Stimulated activated CD4-positive, alpha-beta T cell treated with anti-CD3 and anti-CD28 coated beads, Interleukin-4, amount 100 ng/mL, for 48 hours (primary cell): ENCODE measurements around the gene UFD1.

Experiments used
- DNase-seq, 2 donors: peaks; one replicate each; pipeline ENCODE4 v3.0.0-alpha.2; 2020; ENCODE audit warnings: low read depth in 2 of 2

UFD1 gene

DNA sequence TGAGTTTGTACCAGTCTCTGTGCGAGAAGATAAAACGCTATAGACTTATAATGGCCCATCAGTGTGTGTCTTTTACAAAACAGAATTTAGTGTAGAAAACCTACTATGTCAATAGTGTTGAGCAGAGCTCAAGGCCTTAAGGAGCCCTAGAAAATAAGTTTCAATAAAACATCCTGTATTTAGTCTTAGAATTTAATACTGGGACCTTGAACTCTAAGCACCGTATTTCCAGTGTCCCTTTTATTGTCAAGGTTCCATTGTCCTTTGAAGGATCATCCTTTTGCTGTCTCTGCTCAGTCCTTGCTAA, 17.3 kb upstream of the UFD1 start:
- DNase-seq: no peak

DNA sequence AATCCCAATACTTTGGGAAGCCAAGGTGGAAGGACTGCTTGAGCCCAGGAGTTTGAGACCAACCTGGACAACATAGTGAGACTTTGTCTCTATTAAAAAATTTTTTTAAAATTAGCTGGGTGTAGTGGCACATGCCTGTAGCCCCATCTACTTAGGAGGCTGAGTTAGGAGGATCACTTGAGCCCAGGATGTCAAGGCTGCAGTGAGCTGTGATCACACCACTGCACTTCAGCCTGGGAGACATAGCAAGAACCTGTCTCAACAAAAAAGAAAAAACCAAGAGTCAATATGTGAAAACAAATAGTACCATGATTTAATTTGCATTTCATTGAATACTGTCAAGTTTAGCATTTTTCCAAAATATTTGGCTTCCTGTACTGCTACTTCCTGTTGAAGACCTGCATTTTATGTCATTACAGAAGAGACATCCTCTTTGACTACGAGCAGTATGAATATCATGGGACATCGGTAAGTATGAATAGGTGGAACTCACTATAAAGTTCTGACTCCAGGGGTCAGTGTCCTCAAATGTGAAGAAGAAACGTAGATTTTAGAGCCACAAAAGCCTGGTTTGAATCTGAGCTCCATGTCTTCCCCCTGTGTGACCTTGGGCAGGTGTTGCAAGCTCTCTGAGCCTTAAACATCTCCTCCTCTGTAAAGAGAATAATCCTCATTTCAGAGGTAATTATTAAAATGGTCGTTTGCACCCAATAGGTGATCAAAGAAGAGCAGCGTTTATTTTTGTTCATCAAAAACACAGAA, 16.8 kb upstream of the UFD1 start:
- no peak for DNase-seq

DNA sequence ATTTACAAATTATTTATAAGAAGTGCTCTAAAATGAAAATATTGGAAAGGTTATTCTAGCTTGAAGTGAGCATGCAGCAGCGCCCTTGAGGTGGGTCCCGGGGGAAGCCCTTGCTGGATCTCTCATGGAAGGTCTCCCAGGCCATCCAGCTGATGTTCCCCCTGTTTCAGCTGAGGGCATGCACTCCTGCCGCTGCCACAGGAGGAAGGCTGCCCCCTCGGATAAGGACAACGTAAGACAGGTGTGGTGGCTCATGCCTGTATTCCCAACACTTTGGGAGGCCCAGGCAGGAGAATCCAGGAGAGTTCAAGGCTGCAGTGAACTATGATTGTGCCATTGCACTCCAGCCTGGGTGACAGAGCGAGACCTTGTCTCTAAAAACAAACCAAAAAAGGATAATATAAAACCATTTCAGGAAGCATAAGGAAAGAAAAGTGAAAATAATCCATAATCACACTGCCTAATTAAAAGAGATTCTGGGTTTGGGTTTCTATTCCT, 15.7 kb upstream of the UFD1 start:
- no peak for DNase-seq

DNA sequence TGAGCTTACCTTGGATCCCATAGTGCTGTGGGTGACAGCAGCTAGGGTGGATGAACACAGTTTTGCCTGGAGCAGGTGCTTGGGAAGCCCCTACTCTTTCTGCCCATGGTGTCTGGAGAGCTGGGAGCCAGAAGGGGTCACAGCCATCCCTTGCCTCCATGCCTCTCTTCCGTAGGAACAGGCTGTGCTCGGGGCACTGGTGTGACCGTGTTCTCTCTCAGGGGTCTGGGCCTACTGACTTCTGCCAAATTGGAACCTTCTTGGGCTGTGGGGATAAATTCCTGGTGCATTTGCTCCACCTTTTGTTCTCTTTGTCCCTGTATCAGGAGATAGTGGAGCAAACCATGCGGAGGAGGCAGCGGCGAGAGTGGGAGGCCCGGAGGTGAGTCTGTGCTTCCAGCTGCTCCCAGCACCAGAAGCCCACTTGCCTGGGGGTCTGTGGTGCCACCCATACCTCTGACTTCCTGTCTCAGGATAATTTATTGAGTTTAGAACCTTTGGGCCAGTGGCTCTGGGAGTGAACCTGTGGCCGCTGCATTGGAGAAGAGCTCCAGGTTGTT, 15.1 kb upstream of the UFD1 start:
- no peak for DNase-seq

DNA sequence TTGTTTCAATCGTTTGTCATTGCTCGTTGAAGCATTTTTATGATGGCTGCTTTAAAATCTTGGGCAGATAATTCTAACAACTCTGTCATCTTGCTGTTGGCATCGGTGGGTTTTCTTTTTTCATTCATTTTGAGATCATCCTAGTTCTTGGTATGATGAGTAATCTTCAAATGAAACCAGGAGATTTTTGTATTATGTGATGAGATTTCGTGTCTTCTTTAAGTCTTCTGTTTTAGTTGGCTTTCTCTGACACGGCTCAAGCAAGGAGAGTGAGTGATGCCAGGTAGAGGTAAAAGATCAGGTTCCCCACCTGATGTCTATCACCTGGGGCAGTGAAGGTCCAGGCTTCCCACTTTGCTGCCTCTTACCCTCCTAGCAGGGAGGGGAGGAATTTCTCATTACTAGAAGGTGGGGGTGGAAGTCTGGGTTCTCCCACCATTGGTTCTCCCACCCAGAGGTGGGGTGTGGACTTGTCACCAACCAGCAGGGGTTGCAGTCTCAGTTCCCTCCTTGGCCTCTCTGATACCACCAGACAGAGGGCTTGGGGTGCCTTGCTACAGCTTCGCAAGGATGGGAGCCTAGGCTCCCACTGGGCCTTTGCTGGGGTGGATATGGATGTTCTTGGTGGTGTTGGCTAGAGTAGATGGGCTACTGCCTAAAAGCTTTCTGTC, 13.6 kb upstream of the UFD1 start:
- DNase-seq: no peak

DNA sequence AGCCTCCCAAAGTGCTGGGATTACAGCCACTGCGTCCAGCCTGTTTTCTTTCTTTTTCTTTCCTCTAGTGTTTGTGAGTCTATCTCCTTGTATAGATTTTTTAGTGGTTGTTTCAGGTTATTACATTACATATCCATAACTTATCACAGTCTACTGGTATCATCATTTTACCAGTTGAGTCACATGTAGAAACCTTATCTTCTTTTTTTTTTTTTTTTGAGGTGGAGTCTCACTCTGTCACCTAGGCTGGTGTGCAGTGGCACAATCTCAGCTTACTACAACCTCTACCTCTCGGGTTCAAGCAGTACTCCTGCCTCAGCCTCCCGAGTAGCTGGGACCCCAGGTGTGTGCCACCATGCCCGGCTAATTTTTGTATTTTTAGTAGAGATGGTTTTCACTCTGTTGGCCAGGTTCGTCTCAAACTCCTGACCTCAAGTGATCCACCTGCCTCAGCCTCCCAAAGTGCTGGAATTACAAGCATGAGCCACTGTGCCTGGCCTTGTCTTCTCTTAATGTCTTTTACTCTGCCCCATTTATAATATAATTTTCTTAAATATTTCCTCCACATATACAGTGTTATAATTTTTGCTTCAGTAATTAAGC, 11.7 kb upstream of the UFD1 start:
- DNase-seq: no peak

DNA sequence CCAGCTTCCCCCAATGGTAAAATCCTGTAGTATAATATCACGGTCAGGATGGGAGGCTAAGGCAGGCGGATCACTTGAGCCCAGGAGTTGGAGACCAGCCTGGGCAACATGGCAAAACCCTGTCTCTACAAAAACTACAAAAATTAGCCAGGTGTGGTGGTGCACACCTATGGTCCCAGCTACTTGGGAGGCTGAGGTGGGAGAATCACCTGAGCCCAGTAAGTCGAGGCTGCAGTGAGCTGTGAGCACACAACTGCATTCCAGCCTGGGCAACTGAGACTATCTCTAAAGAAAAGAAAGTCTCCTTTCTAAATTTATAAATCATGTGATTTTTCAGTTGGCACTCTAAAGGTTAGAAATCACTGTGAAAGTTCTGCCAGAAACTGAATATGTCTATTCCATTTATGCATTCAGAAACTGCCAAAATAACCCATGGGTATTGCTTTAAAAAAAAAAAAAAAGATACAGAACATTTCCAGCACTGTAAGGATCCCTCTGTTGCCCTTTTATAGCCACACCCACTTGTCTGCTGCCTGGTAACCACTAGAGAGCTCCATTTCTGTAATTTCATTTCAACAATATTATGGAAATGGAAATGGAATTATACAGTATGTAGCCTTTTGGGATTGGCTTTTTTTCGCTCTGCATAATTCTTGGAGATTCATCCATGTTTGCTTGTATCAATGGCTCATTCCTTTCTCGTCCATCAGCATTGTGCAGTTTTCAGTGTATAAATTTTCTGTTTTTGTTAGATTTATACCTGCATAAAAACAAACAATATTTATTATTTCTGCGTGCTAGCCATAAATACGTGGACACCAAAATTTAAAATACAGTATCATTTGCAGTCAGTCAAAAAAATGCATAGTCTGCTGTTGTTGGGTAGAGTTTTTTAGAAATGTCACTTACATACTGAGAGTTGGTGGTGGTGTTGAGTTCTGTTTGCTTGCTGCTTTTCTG, 10.2 kb upstream of the UFD1 start:
- DNase-seq: no peak

DNA sequence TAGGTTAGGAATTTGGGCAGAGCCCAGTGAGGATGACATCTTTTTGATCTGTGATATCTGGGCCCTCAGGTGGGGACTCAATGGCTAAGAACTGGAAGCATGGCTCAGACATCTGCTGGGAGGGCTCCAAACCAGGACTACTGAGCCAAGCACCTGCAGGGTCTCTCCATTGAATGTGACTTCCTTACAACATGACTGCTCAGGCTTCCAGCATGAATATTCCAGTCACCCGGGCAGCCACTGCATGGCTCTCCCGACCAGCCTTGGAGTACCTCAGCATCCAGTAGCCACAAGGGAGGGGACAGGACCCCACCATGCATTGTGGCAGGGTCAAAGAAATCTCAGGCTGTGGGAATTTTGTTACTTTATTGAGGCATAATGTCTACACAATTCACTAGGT, 9.3 kb upstream of the UFD1 start:
- DNase-seq: no peak

DNA sequence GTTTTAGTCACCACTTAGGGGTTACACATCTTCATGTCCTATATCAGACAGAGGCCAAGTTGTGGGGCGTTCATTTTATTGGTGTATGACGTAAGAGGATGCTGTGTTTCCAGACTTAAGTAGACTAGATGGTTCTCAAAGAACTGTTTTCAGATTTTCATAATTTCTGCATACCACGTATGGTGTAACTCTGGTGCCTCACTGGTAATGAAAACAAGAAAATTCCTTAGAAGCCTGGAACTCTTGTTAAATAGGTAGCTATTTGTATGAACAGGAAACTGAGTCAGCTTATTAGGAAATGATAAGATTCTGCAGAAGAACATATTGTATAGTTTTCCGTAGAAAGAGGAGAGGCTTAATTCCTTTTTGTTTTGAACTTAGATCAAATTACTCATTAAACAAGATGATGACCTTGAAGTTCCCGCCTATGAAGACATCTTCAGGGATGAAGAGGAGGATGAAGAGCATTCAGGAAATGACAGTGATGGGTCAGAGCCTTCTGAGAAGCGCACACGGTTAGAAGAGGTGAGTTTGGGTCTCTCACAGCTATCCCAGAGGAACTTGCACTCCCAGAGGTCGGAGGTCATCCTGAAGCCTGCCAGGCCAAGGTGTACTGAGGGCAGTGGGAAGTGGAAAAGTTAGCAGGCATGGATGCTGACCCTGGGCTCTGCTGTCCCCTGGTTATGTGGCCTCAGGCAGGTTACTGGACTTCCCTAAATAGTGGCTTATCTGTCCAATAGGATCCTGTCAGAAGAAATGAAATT, 4.7 kb upstream of the UFD1 start:
- DNase-seq: no peak

DNA sequence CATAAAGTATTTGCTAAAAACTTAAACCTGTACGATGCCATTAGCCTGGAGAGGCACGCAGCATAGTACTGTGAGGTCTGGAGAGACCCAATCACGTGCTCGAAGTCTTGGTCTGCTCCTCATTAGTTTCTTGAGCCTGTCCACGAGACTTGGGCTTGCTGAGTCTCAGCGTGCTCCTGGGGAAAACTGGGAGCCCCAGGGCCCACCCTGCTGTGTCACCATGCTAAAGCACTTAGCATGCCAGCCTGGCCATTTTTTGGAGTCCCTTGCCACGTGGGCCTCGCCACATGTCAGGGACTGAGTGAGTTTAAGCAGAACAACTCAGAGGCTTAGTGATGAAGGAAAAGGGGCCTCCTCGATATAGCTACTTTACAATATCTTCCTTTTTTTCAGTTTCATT, 3.3 kb upstream of the UFD1 start:
- no peak for DNase-seq

DNA sequence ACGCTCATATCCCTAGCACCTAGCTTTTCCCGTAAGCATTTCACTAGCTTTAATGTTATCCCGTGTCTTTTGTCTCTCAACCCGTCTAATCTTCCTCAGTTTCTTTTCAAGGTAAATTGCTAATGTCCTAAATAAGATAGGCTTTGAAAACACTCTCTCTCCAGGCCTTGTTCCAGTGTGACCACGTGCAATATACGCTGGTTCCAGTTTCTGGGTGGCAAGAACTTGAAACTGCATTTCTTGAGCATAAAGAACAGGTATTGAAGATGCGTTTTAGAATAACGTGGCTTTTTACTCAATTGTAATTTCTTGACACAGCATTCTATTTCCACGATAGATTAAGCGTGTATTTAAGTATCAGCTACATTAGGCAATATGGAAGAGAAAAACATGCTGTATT, 1.8 kb upstream of the UFD1 start:
- DNase-seq: no peak

DNA sequence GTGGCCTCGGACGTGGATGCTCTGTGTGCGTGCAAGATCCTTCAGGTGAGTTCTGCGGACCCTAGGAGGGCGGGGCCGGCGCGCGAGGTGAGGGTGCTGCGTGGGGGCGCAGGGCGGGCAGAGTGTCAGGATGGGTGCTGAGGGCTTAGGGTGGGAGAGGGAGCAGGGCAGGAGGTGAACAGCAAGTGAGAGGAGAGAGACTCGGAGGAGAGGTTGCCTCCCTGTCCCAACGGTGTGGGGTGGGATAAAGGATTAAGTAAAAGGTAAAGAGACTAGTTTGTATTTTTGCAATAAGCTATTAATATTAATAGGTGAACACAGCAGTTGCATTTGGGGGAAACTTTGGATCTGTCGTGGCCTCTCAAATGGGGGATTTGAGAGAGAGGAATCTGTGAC, 1.2 kb upstream of the UFD1 start:
- DNase-seq: peak in 1 of 2 donors; percentile 24

DNA sequence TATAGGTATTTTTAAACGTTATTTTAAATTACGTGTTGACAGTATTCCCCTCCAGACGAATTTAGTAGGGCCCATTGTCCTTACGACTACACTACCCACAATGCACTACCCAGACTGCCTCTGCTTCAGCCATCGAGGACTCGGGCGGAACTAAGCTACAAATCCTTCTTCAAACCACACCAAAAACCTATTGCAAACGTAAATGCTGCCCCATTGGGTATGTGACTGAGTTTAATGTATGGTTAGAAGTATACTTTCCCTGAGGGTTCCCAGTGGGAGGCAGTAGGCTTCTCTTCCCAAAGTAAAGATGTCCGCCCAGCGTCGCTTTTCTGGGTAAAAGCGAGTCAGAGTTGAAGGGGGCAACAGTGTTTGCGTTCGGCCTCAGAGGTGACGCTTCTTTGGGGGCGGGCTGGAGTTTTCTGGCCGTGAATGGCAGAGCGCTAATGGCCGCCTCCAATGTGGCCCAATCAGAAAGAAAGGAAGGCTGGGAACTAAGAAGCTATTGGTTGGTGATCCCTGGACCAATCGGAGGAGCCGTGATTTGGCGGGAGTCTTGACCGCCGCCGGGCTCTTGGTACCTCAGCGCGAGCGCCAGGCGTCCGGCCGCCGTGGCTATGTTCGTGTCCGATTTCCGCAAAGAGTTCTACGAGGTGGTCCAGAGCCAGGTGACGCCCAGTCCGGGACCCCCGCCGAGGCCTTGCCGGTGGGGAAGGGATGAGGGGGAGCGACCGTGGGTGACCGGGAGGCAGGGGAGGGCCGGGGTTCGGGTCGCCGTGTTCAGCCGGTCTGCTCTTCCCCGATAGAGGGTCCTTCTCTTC, 571 bp upstream of the UFD1 start, which contains the start of gene CDC45:
TSS of gene CDC45 (plus strand) at position 566 of the 818 bp plus-strand sequence. CDS start at position 615, 49 bp downstream.
- peak; percentile 84 to 93 for DNase-seq

DNA sequence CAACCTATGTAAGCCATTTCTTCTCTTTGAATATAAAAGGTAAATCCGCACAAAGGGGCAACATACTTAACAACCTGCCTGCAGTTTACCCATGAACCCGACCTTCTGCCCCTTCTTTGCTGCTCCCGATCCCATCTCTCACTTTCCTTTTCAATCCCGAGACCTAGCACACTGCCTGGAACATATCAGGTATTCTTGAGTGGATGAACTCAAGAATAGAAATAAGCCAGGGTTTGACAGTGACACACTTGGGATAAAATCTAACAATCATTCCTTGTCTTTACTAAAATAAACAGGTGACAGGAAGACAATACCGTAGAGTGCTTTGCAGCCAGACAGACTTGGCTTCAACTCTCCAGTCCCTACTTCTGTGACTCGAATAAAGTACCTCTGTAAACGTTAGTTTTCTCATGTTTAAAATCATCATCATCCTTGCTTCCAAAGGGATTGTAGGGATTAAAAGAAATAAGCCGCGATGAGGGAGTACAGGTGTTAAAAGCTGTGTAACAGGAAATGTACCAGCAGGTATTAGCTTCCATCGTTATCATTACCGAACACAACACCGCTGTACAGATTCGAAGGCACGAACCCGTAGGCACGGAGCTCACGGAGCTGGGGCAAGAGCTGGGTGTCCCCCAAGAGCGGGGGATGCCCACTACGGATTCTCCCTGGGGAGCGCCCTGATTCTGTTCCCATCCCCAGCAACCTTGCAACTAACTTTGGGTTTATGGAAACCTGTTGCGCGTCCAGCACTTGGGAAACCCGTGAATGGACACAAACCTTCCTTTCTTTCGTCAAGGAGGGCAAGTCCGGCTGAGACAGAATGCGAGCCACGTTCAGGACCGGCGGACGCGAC, 720 bp downstream of the UFD1 start:
- no peak for DNase-seq

DNA sequence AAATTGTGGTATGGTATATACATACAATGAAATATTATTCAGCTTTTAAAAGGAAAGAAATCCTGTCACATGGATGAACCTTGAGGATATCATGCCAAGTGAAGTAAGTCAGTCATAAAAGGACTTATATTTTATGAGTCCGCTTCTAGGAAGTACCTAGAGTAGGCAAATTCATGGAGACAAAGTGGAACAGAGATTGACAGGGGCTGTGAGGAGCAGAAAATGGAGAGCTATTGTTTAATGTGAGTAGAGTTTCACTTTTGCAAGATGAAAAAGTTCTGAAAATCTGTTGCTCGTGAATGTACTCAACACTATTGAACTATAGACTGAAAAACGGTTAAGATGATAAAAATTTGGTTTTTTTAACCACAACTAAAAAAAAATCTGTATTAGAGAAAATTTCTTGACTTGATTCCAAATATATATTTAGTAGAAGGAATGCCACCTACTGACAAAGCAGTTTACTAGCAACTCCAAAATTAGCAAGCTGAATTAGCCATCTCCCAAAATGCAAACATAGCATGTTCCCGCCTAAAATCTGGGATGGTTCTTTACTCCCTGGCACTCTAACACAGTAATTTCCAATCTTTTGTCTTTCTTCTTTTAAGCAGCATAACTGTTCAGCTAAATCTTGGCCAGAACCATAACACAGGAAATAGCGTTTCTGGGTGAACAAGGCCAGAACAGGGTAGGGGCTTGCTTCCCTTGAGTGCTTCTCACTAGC, 1.5 kb downstream of the UFD1 start:
- DNase-seq: no peak

DNA sequence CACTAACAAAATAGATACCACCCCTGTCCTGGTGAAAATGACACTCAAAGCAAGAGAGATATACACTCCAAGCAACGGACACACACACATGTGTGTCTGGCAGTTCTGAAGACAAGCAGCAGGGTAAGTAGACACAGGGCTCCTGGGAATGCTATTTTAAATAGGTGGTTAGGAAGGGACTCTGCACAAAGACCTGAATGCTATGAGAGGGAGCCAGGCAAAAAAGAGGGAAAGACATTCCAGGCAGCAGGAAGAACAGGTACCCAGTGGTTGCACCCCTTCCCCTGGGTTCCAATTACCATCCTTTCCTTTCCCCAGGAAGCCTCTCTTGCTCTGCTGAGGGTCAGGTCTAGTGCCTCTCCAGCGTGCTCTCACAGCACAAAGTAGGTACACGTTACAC, 3.0 kb downstream of the UFD1 start:
- no peak for DNase-seq

DNA sequence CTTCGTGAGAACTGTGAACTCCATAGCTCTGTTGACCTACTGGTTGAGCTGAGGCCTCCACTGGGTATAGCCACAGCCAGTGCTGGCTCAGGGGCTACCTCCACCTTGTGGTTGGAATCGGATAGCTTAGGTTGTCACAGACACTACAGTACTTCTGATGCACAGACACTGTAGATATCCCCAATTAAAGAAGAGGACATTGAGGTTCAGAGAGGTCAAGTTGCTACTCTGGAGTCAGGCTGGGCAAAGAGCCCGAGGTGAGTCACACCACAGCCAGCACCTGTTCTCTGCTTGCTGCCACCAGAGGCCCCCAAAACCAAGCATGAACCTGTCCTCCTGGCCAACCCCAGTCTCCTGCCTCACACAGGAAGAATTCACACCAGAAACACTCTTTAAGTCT, 5.4 kb downstream of the UFD1 start:
- no peak for DNase-seq

DNA sequence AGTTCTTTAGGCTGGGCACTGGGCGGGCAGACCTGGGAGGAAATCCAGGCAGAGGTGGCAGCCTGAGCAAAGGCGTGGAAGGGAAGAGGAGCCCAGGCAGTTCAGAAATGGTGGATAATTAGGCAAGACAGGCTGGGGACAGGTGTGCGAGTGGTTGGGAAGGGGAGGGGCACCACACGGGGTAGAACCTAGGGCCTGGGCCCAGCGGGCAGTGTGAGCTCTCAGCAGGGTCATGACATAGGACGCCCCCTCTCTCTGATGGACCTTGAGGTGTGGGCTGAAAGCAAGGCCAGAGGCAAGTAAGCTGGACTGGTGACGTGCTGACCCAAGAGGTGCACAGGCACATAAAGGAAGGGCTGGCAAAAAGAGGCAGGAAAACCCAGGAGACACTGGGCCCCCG, 6.8 kb downstream of the UFD1 start:
- no peak for DNase-seq
